ENCODE measurements around the gene IGF1R. TPM values are rescaled to one million over a fixed set of nuclear protein-coding genes. Genes with fewer than 3 reads are reported as not detected.

The IGF1R gene
- total and polyA plus RNA-seq, 2 donors (not counting 3 experiments of a cell fraction or from before 2014, with no cell fraction given): 16.1 to 59.1 TPM

DNA sequence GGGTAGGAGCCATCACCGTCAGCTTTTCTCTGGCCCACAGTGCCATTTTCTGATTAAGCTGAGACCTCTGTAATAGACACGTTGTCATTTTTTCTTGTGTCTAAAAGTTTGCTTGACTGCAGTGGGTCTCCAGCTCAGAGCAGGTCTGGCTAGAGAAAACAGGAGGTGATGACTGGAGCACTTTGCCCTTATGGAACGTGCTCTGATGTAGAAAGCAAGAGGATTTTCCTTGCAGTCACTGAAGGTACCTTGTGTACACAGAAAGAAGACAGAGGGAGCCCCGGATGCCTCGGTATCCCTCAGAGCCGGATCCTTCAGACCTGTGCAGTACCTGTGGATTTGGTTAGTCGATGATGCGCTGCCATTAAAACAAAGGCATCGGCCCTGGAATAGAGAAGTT, 76.2 kb downstream of the IGF1R start:
- Histone ChIP-seq H3K4me2 (ENCODE audit: insufficient read depth, low read length) (no peak overlapping the region), H4K20me1 (replicated peaks; ENCODE audit: control insufficient read depth, extremely low read depth, insufficient read depth, low read length) (no peaks in the 10 kb centered on the region), H3K9me1 (replicated peaks; ENCODE audit: control insufficient read depth, extremely low read depth, insufficient read depth, low read length) (no peaks in the 10 kb centered on the region), H2AFZ (ENCODE audit: low read depth, low read length) (no peak overlapping the region), H3K27me3 (ENCODE audit: control insufficient read depth in 2 of 2, insufficient read depth in 2 of 2, low read length in 2 of 2) (no peaks in the 10 kb centered on the region), H3K79me2 (ENCODE audit: control insufficient read depth, insufficient read depth, low read length) (peaks cover 35% of the 10 kb centered on the region), H3K4me1 (ENCODE audit: control insufficient read depth, extremely low read depth, insufficient read depth, low read length) (peaks cover 26% of the 10 kb centered on the region), H3K9me3 (replicated peaks; ENCODE audit: control insufficient read depth, insufficient read depth, low read length) (no peaks in the 10 kb centered on the region), H3K36me3 (ENCODE audit: control insufficient read depth in 2 of 2, extremely low read depth in 1 of 2, insufficient read depth in 2 of 2, low read length in 2 of 2) (no peaks in the 10 kb centered on the region), H3K4me3 (replicated peaks in 1 of 3; ENCODE audit: insufficient read depth in 1 of 3, low read depth in 1 of 3, low read length in 3 of 3) (no peak overlapping the region), H3K27ac (ENCODE audit: insufficient read depth, low read depth, low read length) (no peak overlapping the region), H3K9ac (replicated peaks; ENCODE audit: extremely low read depth, insufficient read depth, low read length) (no peak overlapping the region)
- dilution Hi-C loops (cut with MboI; ENCODE audit: extremely low pct_ligation_motif_present, low sequenced_read_pairs) (no loop called here), intact Hi-C loops (cut with micrococcal nuclease) (no loop called here)
- ChIA-PET POLR2A (no interaction called here), CTCF (no interaction called here)
- TF ChIP-seq POLR2AphosphoS5 (IDR thresholded peaks at IDR 0.05; ENCODE audit: insufficient read depth, low read depth, low read length) (no peak), EZH2 (IDR thresholded peaks at IDR 0.05; ENCODE audit: borderline replicate concordance, low read depth, low read length, severe bottlenecking) (no peak), GATA2 (IDR thresholded peaks at IDR 0.05; ENCODE audit: insufficient read depth, insufficient read length, low read depth, low read length) (no peak), JUN (IDR thresholded peaks at IDR 0.05; ENCODE audit: borderline replicate concordance, insufficient read depth, insufficient read length, low read depth) (no peak), MYC (IDR thresholded peaks at IDR 0.05; ENCODE audit: low read depth, low read length) (no peak), FOS (IDR thresholded peaks at IDR 0.05; ENCODE audit: borderline replicate concordance, insufficient read depth, low read length) (no peak), POLR2A (IDR thresholded peaks at IDR 0.05; ENCODE audit: low read depth, low read length) (no peak)
- TF ChIP-seq, protein P1, sequence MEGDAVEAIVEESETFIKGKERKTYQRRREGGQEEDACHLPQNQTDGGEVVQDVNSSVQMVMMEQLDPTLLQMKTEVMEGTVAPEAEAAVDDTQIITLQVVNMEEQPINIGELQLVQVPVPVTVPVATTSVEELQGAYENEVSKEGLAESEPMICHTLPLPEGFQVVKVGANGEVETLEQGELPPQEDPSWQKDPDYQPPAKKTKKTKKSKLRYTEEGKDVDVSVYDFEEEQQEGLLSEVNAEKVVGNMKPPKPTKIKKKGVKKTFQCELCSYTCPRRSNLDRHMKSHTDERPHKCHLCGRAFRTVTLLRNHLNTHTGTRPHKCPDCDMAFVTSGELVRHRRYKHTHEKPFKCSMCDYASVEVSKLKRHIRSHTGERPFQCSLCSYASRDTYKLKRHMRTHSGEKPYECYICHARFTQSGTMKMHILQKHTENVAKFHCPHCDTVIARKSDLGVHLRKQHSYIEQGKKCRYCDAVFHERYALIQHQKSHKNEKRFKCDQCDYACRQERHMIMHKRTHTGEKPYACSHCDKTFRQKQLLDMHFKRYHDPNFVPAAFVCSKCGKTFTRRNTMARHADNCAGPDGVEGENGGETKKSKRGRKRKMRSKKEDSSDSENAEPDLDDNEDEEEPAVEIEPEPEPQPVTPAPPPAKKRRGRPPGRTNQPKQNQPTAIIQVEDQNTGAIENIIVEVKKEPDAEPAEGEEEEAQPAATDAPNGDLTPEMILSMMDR (IDR thresholded peaks at IDR 0.05; ENCODE audit: extremely low read depth in 1 of 2, insufficient read depth in 1 of 2, low read depth in 1 of 2, low read length in 2 of 2): no peak
- TF ChIP-seq, protein P2, sequence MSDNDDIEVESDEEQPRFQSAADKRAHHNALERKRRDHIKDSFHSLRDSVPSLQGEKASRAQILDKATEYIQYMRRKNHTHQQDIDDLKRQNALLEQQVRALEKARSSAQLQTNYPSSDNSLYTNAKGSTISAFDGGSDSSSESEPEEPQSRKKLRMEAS (IDR thresholded peaks at IDR 0.05; ENCODE audit: insufficient read depth, insufficient read length): no peak
- DNase-seq (ENCODE audit: low read depth, low spot score) (no peak), FAIRE-seq (no peak)
- BruUV-seq (replicated peaks): no TSS peak
